CD4-positive, alpha-beta T cell (primary cell): ENCODE data around the gene FIBCD1. TPM values are rescaled to one million over a fixed set of nuclear protein-coding genes. Genes with fewer than 3 reads are reported as not detected.

Experiments used
- ATAC-seq: fragments of 200-7000 bp; cut with Tn5 transposase; one replicate; pipeline ENCODE4 v1.10.0; 2022; ENCODE audit warnings: mild to moderate bottlenecking; ENCODE audit not compliant: poor library complexity
- CTCF ChIA-PET: fragments of 350-600 bp; sonication (Branson Sonifier 250); formaldehyde crosslinking; loops from one replicate; lab custom pipeline; 2021; ENCODE audit warnings: antibody characterized with exemption, inconsistent platforms; lab: Charles Lee
- POLR2A ChIA-PET: fragments of 350-600 bp; sonication (Branson Sonifier 250); formaldehyde crosslinking; loops from one replicate; lab custom pipeline; 2021; ENCODE audit warnings: antibody characterized with exemption, inconsistent platforms; lab: Charles Lee
- DNase-seq, 14 experiments: peaks; one replicate each; pipeline ENCODE4 v3.0.0-alpha.2; 2013 to 2020; ENCODE audit warnings: mixed read lengths in 2 of 14
- H3K27ac ChIP-seq, 2 donors: one replicate each; pipeline versions ENCODE4 v1.5.1 to v1.7.0; 2013; ENCODE audit warnings: low read length in 2 of 2, low read depth in 1 of 2, mild to moderate bottlenecking in 1 of 2
- H3K27me3 ChIP-seq, 2 experiments: 1 replicate in 1 of 2; 2 replicates in 1 of 2; pipeline versions ENCODE4 v1.6.1 to v1.7.0; 2013; ENCODE audit warnings: low read length in 2 of 2, control low read depth in 1 of 2, mild to moderate bottlenecking in 1 of 2, moderate library complexity in 1 of 2; ENCODE audit not compliant: insufficient read depth in 2 of 2, control insufficient read depth in 1 of 2
- H3K36me3 ChIP-seq: one replicate; pipeline ENCODE4 v1.6.1; 2013; ENCODE audit warnings: low read length, control low read depth; ENCODE audit not compliant: insufficient read depth
- H3K4me1 ChIP-seq: one replicate; pipeline ENCODE4 v1.6.1; 2013; ENCODE audit warnings: low read length, control low read depth; ENCODE audit not compliant: insufficient read depth
- H3K4me3 ChIP-seq: one replicate; pipeline ENCODE4 v1.5.1; 2013; ENCODE audit warnings: mild to moderate bottlenecking, low read length, moderate library complexity
- H3K9me3 ChIP-seq, 2 experiments: 1 replicate in 1 of 2; 2 replicates in 1 of 2; pipeline versions ENCODE4 v1.6.1 to v1.7.0; 2013; ENCODE audit warnings: low read length in 2 of 2, mild to moderate bottlenecking in 2 of 2, control low read depth in 1 of 2, moderate library complexity in 1 of 2; ENCODE audit not compliant: control insufficient read depth in 1 of 2, insufficient read depth in 1 of 2
- H3K27ac Mint-ChIP-seq: one replicate; pipeline ENCODE4 v1.8.0; 2020; ENCODE audit warnings: mixed read lengths
- H3K27me3 Mint-ChIP-seq: one replicate; pipeline ENCODE4 v1.8.0; 2021; ENCODE audit warnings: mixed read lengths
- H3K36me3 Mint-ChIP-seq: one replicate; pipeline ENCODE4 v1.8.0; 2021; ENCODE audit warnings: low read depth, mixed read lengths
- H3K4me1 Mint-ChIP-seq: one replicate; pipeline ENCODE4 v1.8.0; 2021; ENCODE audit warnings: low read depth, mixed read lengths
- H3K4me3 Mint-ChIP-seq: one replicate; pipeline ENCODE4 v1.8.0; 2020; ENCODE audit warnings: mild to moderate bottlenecking, mixed read lengths
- H3K9me3 Mint-ChIP-seq: one replicate; pipeline ENCODE4 v1.8.0; 2020; ENCODE audit warnings: mixed read lengths
- CTCF ChIP-seq: fragments of 200-600 bp; IDR thresholded peaks from one replicate; pipeline ENCODE4 v1.8.0; 2022; ENCODE audit warnings: antibody characterized with exemption, mild to moderate bottlenecking
- intact Hi-C, 2 experiments: fragments of 100-400 bp; cut with DNase I in 1 of 2; cut with micrococcal nuclease in 1 of 2; formaldehyde crosslinking; loops; one replicate each; pipeline versions ENCODE4 v1.15.1 to v1.9.0; 2023 to 2025; cut with DNase I, micrococcal nuclease
- total RNA-seq, 174 experiments: library from RNA in 2 of 174; stranded (reverse) in 2 of 174; gene quantifications; one replicate each; pipeline ENCODE4 v1.2.3 and lab custom pipeline; 2021 to 2026

FIBCD1 gene
- total RNA-seq, 2 experiments from 2014 or later = not detected

GRCh38 chr9:130972277-130972956 is 33.4 kb upstream of the FIBCD1 start:
- H3K4me1 ChIP-seq = no peaks in the 10 kb centered on the region
- intact Hi-C loops = no loop called here
- Mint-ChIP-seq H3K36me3 (no peaks in the 10 kb centered on the region), H3K4me3 (no peak overlapping the region), H3K27ac (no peak overlapping the region), H3K27me3 (peaks cover 25% of the 10 kb centered on the region), H3K9me3 (no peaks in the 10 kb centered on the region), H3K4me1 (no peaks in the 10 kb centered on the region)
- ATAC-seq (no peak), DNase-seq (no peak)
- no peak for TF ChIP-seq CTCF
- ChIA-PET POLR2A (no interaction called here), CTCF (no interaction called here)
- H3K27ac ChIP-seq = no peak overlapping the region
- H3K9me3 ChIP-seq = peaks cover 0 to 5% of the 10 kb centered on the region in 2 experiments
- no peak overlapping the region for H3K4me3 ChIP-seq
- H3K27me3 ChIP-seq = peaks cover 0 to 2% of the 10 kb centered on the region in 2 experiments
- no peaks in the 10 kb centered on the region for H3K36me3 ChIP-seq

- POLR2A ChIA-PET = no interaction called here
These were observed 32.3 kb upstream of the FIBCD1 start for GRCh38 chr9:130971294-130971849.

GRCh38 chr9:130970855-130971254 is 31.8 kb upstream of the FIBCD1 start:
- intact Hi-C loops = no loop called here
- H3K27me3 Mint-ChIP-seq = peaks cover 23% of the 10 kb centered on the region
- Histone ChIP-seq H3K36me3 (no peaks in the 10 kb centered on the region), H3K9me3 (no peaks in the 10 kb centered on the region), H3K27ac (no peak overlapping the region), H3K4me1 (no peaks in the 10 kb centered on the region), H3K4me3 (no peak overlapping the region), H3K27me3 (peaks cover 0 to 2% of the 10 kb centered on the region in 2 experiments)
- CTCF ChIA-PET = no interaction called here
- H3K4me3 Mint-ChIP-seq = no peak overlapping the region
- no peaks in the 10 kb centered on the region for H3K4me1 Mint-ChIP-seq
- no peak for TF ChIP-seq CTCF
- ATAC-seq (no peak), DNase-seq (no peak)
- H3K27ac Mint-ChIP-seq = no peak overlapping the region
- no peaks in the 10 kb centered on the region for H3K9me3 Mint-ChIP-seq
- no peaks in the 10 kb centered on the region for H3K36me3 Mint-ChIP-seq
- POLR2A ChIA-PET = no interaction called here

More at GRCh38 chr9:130971294-130971849, 32.3 kb upstream of the FIBCD1 start:
- H3K4me3 ChIP-seq = no peak overlapping the region
- Mint-ChIP-seq H3K4me1 (no peaks in the 10 kb centered on the region), H3K27ac (no peak overlapping the region), H3K4me3 (no peak overlapping the region), H3K36me3 (no peaks in the 10 kb centered on the region), H3K9me3 (no peaks in the 10 kb centered on the region), H3K27me3 (peaks cover 23% of the 10 kb centered on the region)
- ATAC-seq (no peak), DNase-seq (no peak)
- no peaks in the 10 kb centered on the region for H3K9me3 ChIP-seq
- no peak for TF ChIP-seq CTCF
- H3K36me3 ChIP-seq = no peaks in the 10 kb centered on the region
- peaks cover 0 to 2% of the 10 kb centered on the region in 2 experiments for H3K27me3 ChIP-seq
- no peak overlapping the region for H3K27ac ChIP-seq
- intact Hi-C loops = no loop called here
- H3K4me1 ChIP-seq = no peaks in the 10 kb centered on the region
- CTCF ChIA-PET = no interaction called here
